Astrocyte of the spinal cord (primary cell): ENCODE data around the gene DYRK1A.

Experiments used
- DNase-seq: peaks from one replicate; pipeline ENCODE4 v3.0.0; 2011; ENCODE audit warnings: low read depth, low spot score
- H3K4me3 ChIP-seq: 2 replicates; pipeline ENCODE4 v1.5.1; 2011; ENCODE audit warnings: low read depth, mild to moderate bottlenecking, low read length, moderate library complexity
- CTCF ChIP-seq: IDR thresholded peaks from 2 replicates; pipeline ENCODE4 v1.5.1; 2012; ENCODE audit warnings: low read depth, mild to moderate bottlenecking, low read length, inconsistent platforms
- in situ Hi-C: cut with HindIII; loops from 2 replicates; pipeline ENCODE4 v1.10.0; 2017; ENCODE audit warnings: low sequenced_read_pairs

The DYRK1A gene

GRCh38 chr21:37490084-37490483 lies 123.5 kb downstream of the DYRK1A start:
- no peak for DNase-seq
- in situ Hi-C loops, result no loop called here
- H3K4me3 ChIP-seq, result no peak overlapping the region
- TF ChIP-seq CTCF, result no peak

- TF ChIP-seq CTCF, result peak; percentile 29
- DNase-seq, result peak; percentile 15
- in situ Hi-C loops, result no loop called here
- no peak overlapping the region for H3K4me3 ChIP-seq
Measured at GRCh38 chr21:37496972-37497371, 130.4 kb downstream of the DYRK1A start.

GRCh38 chr21:37498664-37499063 lies 132.1 kb downstream of the DYRK1A start:
- in situ Hi-C loops, result no loop called here
- no peak for DNase-seq
- TF ChIP-seq CTCF, result no peak
- no peak overlapping the region for H3K4me3 ChIP-seq

GRCh38 chr21:37502947-37503346 lies 136.4 kb downstream of the DYRK1A start:
- in situ Hi-C loops, result no loop called here

GRCh38 chr21:37503848-37504467 lies 137.4 kb downstream of the DYRK1A start:
- TF ChIP-seq CTCF, result no peak
- DNase-seq, result peak; percentile 89
- in situ Hi-C loops, result no loop called here
- H3K4me3 ChIP-seq, result no peak overlapping the region

More at GRCh38 chr21:37502947-37503346, 136.4 kb downstream of the DYRK1A start:
- TF ChIP-seq CTCF, result no peak
- no peak overlapping the region for H3K4me3 ChIP-seq
- DNase-seq, result no peak

- no peak for DNase-seq
- in situ Hi-C loops, result no loop called here
- no peak for TF ChIP-seq CTCF
- H3K4me3 ChIP-seq, result no peak overlapping the region
Measured at GRCh38 chr21:37505963-37506362, 139.4 kb downstream of the DYRK1A start.
